GM12878 (cell line): ENCODE measurements around the gene TOPBP1. TPM values are rescaled to one million over a fixed set of nuclear protein-coding genes. Genes with fewer than 3 reads are reported as not detected.

Experiments used
- ATAC-seq: fragments of 200-7000 bp; cut with Tn5 transposase; 3 replicates; pipeline ENCODE4 v1.9.1; 2020; ENCODE audit warnings: mild to moderate bottlenecking, moderate library complexity
- BruUV-seq: library from RNA; stranded (reverse); fragments of 400-500 nt; replicated peaks from 2 replicates; lab custom pipeline; 2021; lab: Mats Ljungman, UMichigan
- CTCF ChIA-PET: fragments of 300-600 bp; sonication (Branson Sonifier 250); formaldehyde crosslinking; extraction: SDS; loops from one replicate; lab custom pipeline; 2021; ENCODE audit warnings: inconsistent platforms; lab: Yijun Ruan, JAX
- POLR2A ChIA-PET: fragments of 350-600 bp; formaldehyde crosslinking; extraction: SDS; loops from one replicate; lab custom pipeline; 2021; ENCODE audit warnings: inconsistent platforms; lab: Charles Lee
- RAD21 ChIA-PET: fragments of 300-600 bp; sonication (Branson Sonifier 250); formaldehyde crosslinking; loops from one replicate; lab custom pipeline; 2023; ENCODE audit warnings: antibody characterized with exemption; ENCODE audit not compliant: unreplicated experiment; lab: Charles Lee
- SMC1A ChIA-PET: fragments of 300-600 bp; sonication (Branson Sonifier 250); formaldehyde crosslinking; loops from one replicate; lab custom pipeline; 2023; ENCODE audit not compliant: unreplicated experiment, uncharacterized antibody; lab: Charles Lee
- DNase-seq: peaks from one replicate; pipeline ENCODE4 v3.0.0-alpha.2; 2011; ENCODE audit warnings: low read depth, low spot score
- FAIRE-seq: peaks from 3 replicates; lab custom pipeline; 2011; peaks lifted over from hg19 to GRCh38; lab: Jason Lieb, UNC
- H2AFZ ChIP-seq: 2 replicates; pipeline ENCODE4 v1.6.0; 2011; ENCODE audit warnings: low read depth, low read length, control low read depth; ENCODE audit not compliant: control insufficient read depth
- H3K27ac ChIP-seq: 2 replicates; pipeline ENCODE4 v1.5.1; 2011; ENCODE audit warnings: control low read depth; ENCODE audit not compliant: control insufficient read depth, insufficient read depth
- H3K27me3 ChIP-seq, 2 experiments: replicated peaks in 1 of 2; 2 replicates each; pipeline versions ENCODE4 v1.6.0 to v1.6.1; 2011; ENCODE audit warnings: low read length in 1 of 2; ENCODE audit not compliant: control insufficient read depth in 2 of 2, insufficient read depth in 2 of 2
- H3K36me3 ChIP-seq, 2 experiments: 2 replicates each; pipeline ENCODE4 v1.5.1; 2011; ENCODE audit warnings: low read length in 1 of 2; ENCODE audit not compliant: control insufficient read depth in 2 of 2, insufficient read depth in 2 of 2
- H3K4me1 ChIP-seq: 2 replicates; pipeline ENCODE4 v1.6.1; 2011; ENCODE audit warnings: mild to moderate bottlenecking, low read length, moderate library complexity, mixed read lengths; ENCODE audit not compliant: control insufficient read depth, insufficient read depth
- H3K4me2 ChIP-seq: 2 replicates; pipeline ENCODE4 v1.6.0; 2011; ENCODE audit warnings: control low read depth; ENCODE audit not compliant: control insufficient read depth, insufficient read depth
- H3K4me3 ChIP-seq: fragments of 200-600 bp; sonication (generic); 2 replicates; pipeline ENCODE4 v1.5.1; 2016
- H3K79me2 ChIP-seq: 2 replicates; pipeline ENCODE4 v1.6.0; 2011; ENCODE audit warnings: low read length; ENCODE audit not compliant: control insufficient read depth, insufficient read depth
- H3K9ac ChIP-seq: 2 replicates; pipeline ENCODE4 v1.8.0; 2011; ENCODE audit warnings: low read length, control low read depth, mixed read lengths; ENCODE audit not compliant: control insufficient read depth, insufficient read depth
- H3K9me3 ChIP-seq: replicated peaks from 3 replicates; pipeline ENCODE4 v1.5.1; 2011; ENCODE audit warnings: mild to moderate bottlenecking, low read length; ENCODE audit not compliant: control insufficient read depth, insufficient read depth
- H4K20me1 ChIP-seq: 2 replicates; pipeline ENCODE4 v1.6.0; 2011; ENCODE audit not compliant: control insufficient read depth, insufficient read depth
- ATF7 ChIP-seq: fragments of 450-650 bp; IDR thresholded peaks from 2 replicates; pipeline ENCODE4 v1.6.1; 2016; ENCODE audit warnings: low read depth, mild to moderate bottlenecking
- BMI1 ChIP-seq: fragments of 450-650 bp; IDR thresholded peaks from 2 replicates; pipeline ENCODE4 v1.6.1; 2016; ENCODE audit warnings: mild to moderate bottlenecking, moderate library complexity, borderline replicate concordance
- CEBPB ChIP-seq, 2 experiments: fragments of 150-350 bp in 1 of 2; IDR thresholded peaks; 2 replicates each; pipeline ENCODE4 v1.6.1; 2012 to 2014; ENCODE audit warnings: low read depth in 2 of 2, low read length in 2 of 2, borderline replicate concordance in 1 of 2, inconsistent platforms in 1 of 2
- ESRRA ChIP-seq: IDR thresholded peaks from 2 replicates; pipeline ENCODE4 v1.6.1; 2012; ENCODE audit warnings: mild to moderate bottlenecking, low read length, improper control_type of control experiment
- HDGF ChIP-seq: fragments of 450-650 bp; IDR thresholded peaks from 2 replicates; pipeline ENCODE4 v1.6.1; 2016; ENCODE audit warnings: antibody characterized with exemption
- HSF1 ChIP-seq: fragments of 150-350 bp; IDR thresholded peaks from 2 replicates; pipeline ENCODE4 v1.6.1; 2014; ENCODE audit warnings: mild to moderate bottlenecking, low read depth, low read length
- PAX5 ChIP-seq: IDR thresholded peaks from 2 replicates; pipeline ENCODE4 v1.6.1; 2011; ENCODE audit warnings: low read depth, low read length, borderline replicate concordance
- PBX3 ChIP-seq: IDR thresholded peaks from 2 replicates; pipeline ENCODE4 v1.6.1; 2011; ENCODE audit warnings: mild to moderate bottlenecking, low read depth, low read length, moderate library complexity; ENCODE audit not compliant: insufficient replicate concordance
- POLR2AphosphoS5 ChIP-seq: IDR thresholded peaks from 2 replicates; pipeline ENCODE4 v1.6.1; 2011; ENCODE audit warnings: mild to moderate bottlenecking, low read length, inconsistent platforms
- SIN3A ChIP-seq: IDR thresholded peaks from 2 replicates; pipeline ENCODE4 v1.6.1; 2012; ENCODE audit warnings: low read depth, low read length, improper control_type of control experiment
- STAT1 ChIP-seq: fragments of 450-650 bp; conservative IDR thresholded peaks from 2 replicates; pipeline ENCODE4 v1.6.1; 2014; ENCODE audit warnings: antibody characterized with exemption, mild to moderate bottlenecking
- ZBTB33 ChIP-seq: fragments of 450-650 bp; IDR thresholded peaks from 2 replicates; pipeline ENCODE4 v1.6.1; 2017; ENCODE audit warnings: mild to moderate bottlenecking
- WGBS: methylation state at CpG from one replicate; pipeline ENCODE4 v1.1.6; 2016; ENCODE audit warnings: low lambda C conversion rate; ENCODE audit not compliant: insufficient replicate concordance, insufficient coverage; ENCODE audit errors: missing lambda C conversion rate; 5-methylcytosine and 5-hydroxymethylcytosine counted together
- in situ Hi-C: fragments of 300-500 bp; cut with MboI; formaldehyde crosslinking; loops from 9 replicates; pipeline ENCODE4 v1.14.3; 2018; ENCODE audit warnings: mixed read lengths
- intact Hi-C: fragments of 100-400 bp; cut with micrococcal nuclease; formaldehyde crosslinking; loops from one replicate; pipeline ENCODE4 v1.14.2; 2022; ENCODE audit not compliant: unreplicated experiment
- polyA plus RNA-seq, 11 experiments: library from polyadenylated mRNA; depleted of rRNA in 4 of 11; unstranded in 6 of 11; stranded (reverse) in 5 of 11; fragments of >200 nt; fragmentation: Nextera tagmentation in 4 of 11; fragmentation: Illumina TruSeq in 1 of 11; extraction: Ambion mirVana in 4 of 11; extraction: Trizol in 1 of 11; gene quantifications; 1 replicate in 1 of 11; 2 replicates in 10 of 11; pipeline versions ENCODE4 v1.2.1 to v1.2.3, GENCODE V29; 2011 to 2016; ENCODE audit warnings: inconsistent platforms in 2 of 11, missing spikeins in 2 of 11, low read depth in 1 of 11
- total RNA-seq, 4 experiments: library from RNA; depleted of rRNA in 3 of 4; stranded (reverse); fragments of >200 nt in 3 of 4; fragmentation: Illumina TruSeq in 1 of 4; extraction: Trizol in 1 of 4; gene quantifications; 2 replicates each; pipeline versions ENCODE4 v1.2.1 to v1.2.3, GENCODE V29; 2013 to 2021

Gene TOPBP1
- total and polyA plus RNA-seq, 10 of the 15 experiments (the other 5 are each of a cell fraction or from before 2014, with no cell fraction given): 18.3 to 99.3 (median 61.5) TPM

- H3K36me3 ChIP-seq: peaks cover 10 to 59% of the 10 kb centered on the region in 2 experiments
- intact Hi-C loops: no loop called here
- H3K4me3 ChIP-seq: no peak overlapping the region
- peaks cover 74% of the 10 kb centered on the region for H3K79me2 ChIP-seq
- DNase-seq: no peak
- TF ChIP-seq PAX5 (peak; percentile 90; the same call in 1 of the 2 replicates), CEBPB (IDR thresholded peaks at IDR 0.05; ENCODE audit: borderline replicate concordance in 1 of 2, low read depth in 2 of 2, low read length in 2 of 2) (no peak), POLR2AphosphoS5 (peak; percentile 63; the same call in 1 of the 2 replicates), ZBTB33 (no peak), ATF7 (no peak), SIN3A (no peak), HDGF (0 out of 2 replicates have a peak, but pooled peaks have one; percentile 35), ESRRA (no peak), HSF1 (no peak), BMI1 (no peak), STAT1 (no peak), PBX3 (no peak)
- H3K4me1 ChIP-seq: peaks cover 37% of the 10 kb centered on the region
- H3K9me3 ChIP-seq: no peaks in the 10 kb centered on the region
- H3K4me2 ChIP-seq: peak overlapping the region; percentile 31; the same call in 1 of the 2 replicates
- WGBS: 94% methylated on average over 6 of the region's 6 CpGs
- RAD21 ChIA-PET: interaction anchor here (1.1 kb wide), 1 partner anchor 12 kb away, joined by 4 read pairs; no protein-coding TSS in a partner anchor
- no peak overlapping the region; the same call in 1 of the 2 replicates for H3K9ac ChIP-seq
- H3K27ac ChIP-seq: no peak overlapping the region
- BruUV-seq: TSS peak; percentile 1
- H4K20me1 ChIP-seq: no peaks in the 10 kb centered on the region
- in situ Hi-C loops: no loop called here
- no peaks in the 10 kb centered on the region for H3K27me3 ChIP-seq
- FAIRE-seq: no peak
- no peak for ATAC-seq
- SMC1A ChIA-PET: interaction anchor here (1.0 to 1.4 kb wide), 3 partner anchors 9 to 114 kb away, joined by 3 to 6 read pairs (median 3); no protein-coding TSS in a partner anchor
- H2AFZ ChIP-seq: no peak overlapping the region
- POLR2A ChIA-PET: interaction anchor here (1.3 kb wide), 1 partner anchor 104 kb away, joined by 3 read pairs; no protein-coding TSS in a partner anchor
- CTCF ChIA-PET: interaction anchor here (1.1 kb wide), 1 partner anchor 10 kb away, joined by 4 read pairs; the partner anchor contains the start of gene CDV3
Measured at GRCh38 chr3:133583396-133583795, 78.3 kb downstream of the TOPBP1 start.
